Breast epithelium (tissue), 3 donors: ENCODE data around the gene DSTYK.

ENCODE experiments used
- POLR2A ChIP-seq: fragments of 450-650 bp; IDR thresholded peaks from one replicate; pipeline ENCODE4 v1.6.1; 2016; ENCODE audit warnings: antibody characterized with exemption, mild to moderate bottlenecking, moderate library complexity
- POLR2AphosphoS5 ChIP-seq, 3 donors: sonication (generic); formaldehyde crosslinking; IDR thresholded peaks; one replicate each; pipeline ENCODE4 v1.6.1; 2017; ENCODE audit warnings: antibody characterized with exemption in 3 of 3
- TF ChIP-seq, protein P1 (sequence below), 3 donors: fragments of 450-650 bp; IDR thresholded peaks; one replicate each; pipeline ENCODE4 v1.5.1; 2016 to 2017; ENCODE audit warnings: antibody characterized with exemption in 3 of 3, mild to moderate bottlenecking in 3 of 3, moderate library complexity in 3 of 3

DNA sequence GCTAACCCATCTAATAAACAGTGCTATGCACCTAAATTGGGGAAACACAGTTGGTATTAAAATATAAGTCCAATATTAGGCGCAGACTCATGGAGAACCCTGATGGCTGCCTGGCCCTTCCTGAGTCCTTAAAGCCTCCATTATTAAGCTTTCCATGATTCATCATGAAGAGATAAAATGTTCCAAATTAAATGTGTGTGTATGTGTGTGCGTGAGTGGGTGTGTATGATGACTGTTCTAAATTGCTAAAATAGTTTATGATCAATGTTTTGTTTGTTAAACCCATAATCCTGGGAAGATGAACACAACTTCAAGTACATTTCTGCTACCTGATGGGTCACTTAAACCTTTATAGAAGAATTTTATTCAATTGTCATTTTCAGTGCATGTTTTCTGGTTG lies 83.5 kb downstream of the DSTYK start:
- TF ChIP-seq POLR2A, result no peak
- TF ChIP-seq, protein P1, sequence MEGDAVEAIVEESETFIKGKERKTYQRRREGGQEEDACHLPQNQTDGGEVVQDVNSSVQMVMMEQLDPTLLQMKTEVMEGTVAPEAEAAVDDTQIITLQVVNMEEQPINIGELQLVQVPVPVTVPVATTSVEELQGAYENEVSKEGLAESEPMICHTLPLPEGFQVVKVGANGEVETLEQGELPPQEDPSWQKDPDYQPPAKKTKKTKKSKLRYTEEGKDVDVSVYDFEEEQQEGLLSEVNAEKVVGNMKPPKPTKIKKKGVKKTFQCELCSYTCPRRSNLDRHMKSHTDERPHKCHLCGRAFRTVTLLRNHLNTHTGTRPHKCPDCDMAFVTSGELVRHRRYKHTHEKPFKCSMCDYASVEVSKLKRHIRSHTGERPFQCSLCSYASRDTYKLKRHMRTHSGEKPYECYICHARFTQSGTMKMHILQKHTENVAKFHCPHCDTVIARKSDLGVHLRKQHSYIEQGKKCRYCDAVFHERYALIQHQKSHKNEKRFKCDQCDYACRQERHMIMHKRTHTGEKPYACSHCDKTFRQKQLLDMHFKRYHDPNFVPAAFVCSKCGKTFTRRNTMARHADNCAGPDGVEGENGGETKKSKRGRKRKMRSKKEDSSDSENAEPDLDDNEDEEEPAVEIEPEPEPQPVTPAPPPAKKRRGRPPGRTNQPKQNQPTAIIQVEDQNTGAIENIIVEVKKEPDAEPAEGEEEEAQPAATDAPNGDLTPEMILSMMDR (IDR thresholded peaks at IDR 0.05), result no peak
- no peak for TF ChIP-seq POLR2AphosphoS5 (IDR thresholded peaks at IDR 0.05)
